H1 (cell line): ENCODE results near the gene ADAM22. TPM values are rescaled to one million over a fixed set of nuclear protein-coding genes. Genes with fewer than 3 reads are reported as not detected.
A peak's percentile ranks its signal among the peaks of the same experiment; 100 is the strongest.

Experiments used
- CTCF ChIA-PET: fragments of 300-600 bp; sonication (Branson Sonifier 250); formaldehyde crosslinking; loops from one replicate; lab custom pipeline; 2021; ENCODE audit not compliant: partially characterized antibody; lab: Charles Lee
- POLR2A ChIA-PET: fragments of 300-600 bp; sonication (Branson Sonifier 250); formaldehyde crosslinking; loops from one replicate; lab custom pipeline; 2021; ENCODE audit warnings: inconsistent platforms; ENCODE audit not compliant: partially characterized antibody; lab: Charles Lee
- DNase-seq, 2 experiments: peaks; one replicate each; pipeline versions ENCODE4 v3.0.0 to v3.0.0-alpha.2; 2010 to 2022; ENCODE audit warnings: low spot score in 2 of 2, low read depth in 1 of 2, mixed read lengths in 1 of 2
- FAIRE-seq: peaks from 2 replicates; lab custom pipeline; 2011; peaks lifted over from hg19 to GRCh38; lab: Jason Lieb, UNC
- H2AFZ ChIP-seq: 2 replicates; pipeline ENCODE4 v1.8.1; 2012; ENCODE audit warnings: low read length, inconsistent platforms
- H2AK5ac ChIP-seq: 2 replicates; pipeline ENCODE4 v1.6.1; 2013; ENCODE audit warnings: low read depth, low read length
- H2BK120ac ChIP-seq: replicated peaks from 2 replicates; pipeline ENCODE3; 2013; ENCODE audit warnings: low read depth, low read length, inconsistent platforms
- H2BK12ac ChIP-seq: 2 replicates; pipeline ENCODE4 v1.6.1; 2013; ENCODE audit warnings: low read depth, low read length
- H2BK15ac ChIP-seq: 2 replicates; pipeline ENCODE4 v1.6.1; 2013; ENCODE audit warnings: low read length
- H2BK20ac ChIP-seq: 2 replicates; pipeline ENCODE4 v1.6.1; 2013; ENCODE audit warnings: low read length
- H2BK5ac ChIP-seq: 2 replicates; pipeline ENCODE4 v1.6.1; 2013; ENCODE audit warnings: low read depth, low read length
- H3K14ac ChIP-seq: 2 replicates; pipeline ENCODE4 v1.6.1; 2013; ENCODE audit warnings: inconsistent platforms; ENCODE audit not compliant: insufficient read length
- H3K18ac ChIP-seq: 2 replicates; pipeline ENCODE4 v1.6.1; 2013; ENCODE audit warnings: low read length; ENCODE audit errors: extremely low read depth
- H3K23ac ChIP-seq: 2 replicates; pipeline ENCODE4 v1.6.1; 2013; ENCODE audit warnings: inconsistent platforms; ENCODE audit not compliant: insufficient read length
- H3K23me2 ChIP-seq: 2 replicates; pipeline ENCODE4 v1.6.1; 2013; ENCODE audit warnings: low read depth, low read length
- H3K27ac ChIP-seq: 2 replicates; pipeline ENCODE4 v1.6.1; 2011; ENCODE audit warnings: low read depth, low read length, inconsistent platforms
- H3K27me3 ChIP-seq, 4 experiments: replicated peaks in 1 of 4; 1 replicate in 1 of 4; 2 replicates in 3 of 4; pipeline versions ENCODE4 v1.6.1 to v1.8.1; 2011 to 2013; ENCODE audit warnings: low read length in 3 of 4, mild to moderate bottlenecking in 3 of 4, inconsistent platforms in 2 of 4, mixed read lengths in 2 of 4, moderate library complexity in 1 of 4; ENCODE audit not compliant: control insufficient read depth in 3 of 4, insufficient read depth in 3 of 4; ENCODE audit errors: extremely low read depth in 1 of 4
- H3K36me3 ChIP-seq, 4 experiments: 2 replicates each; pipeline versions ENCODE4 v1.6.1 to v1.8.1; 2011 to 2013; ENCODE audit warnings: mild to moderate bottlenecking in 4 of 4, low read length in 3 of 4, moderate library complexity in 2 of 4, control low read depth in 1 of 4, inconsistent platforms in 1 of 4; ENCODE audit not compliant: insufficient read depth in 4 of 4, control insufficient read depth in 2 of 4
- H3K4ac ChIP-seq: replicated peaks from 2 replicates; pipeline ENCODE3; 2013; ENCODE audit warnings: low read length, low read depth, mixed read lengths, inconsistent platforms; ENCODE audit not compliant: insufficient read length
- H3K4me1 ChIP-seq, 4 experiments: replicated peaks in 1 of 4; 1 replicate in 1 of 4; 2 replicates in 3 of 4; pipeline versions ENCODE4 v1.6.1 to v1.8.1; 2011 to 2013; ENCODE audit warnings: low read length in 3 of 4, inconsistent platforms in 2 of 4, mixed read lengths in 1 of 4; ENCODE audit not compliant: insufficient read depth in 4 of 4, control insufficient read depth in 3 of 4
- H3K4me2 ChIP-seq, 2 experiments: 2 replicates each; pipeline versions ENCODE4 v1.6.1 to v1.8.1; 2011 to 2013; ENCODE audit warnings: low read depth in 2 of 2, low read length in 2 of 2, control low read depth in 1 of 2, inconsistent platforms in 1 of 2, mild to moderate bottlenecking in 1 of 2; ENCODE audit not compliant: insufficient read depth in 1 of 2
- H3K4me3 ChIP-seq, 4 experiments: fragments of 200-600, 300-600 bp in 1 of 4; sonication (generic), shearing (Covaris generic), sonication (Bioruptor Twin) in 1 of 4; 2 replicates each; pipeline versions ENCODE4 v1.5.1 to v1.8.1; 2011 to 2016; ENCODE audit warnings: low read length in 4 of 4, low read depth in 3 of 4, control low read depth in 2 of 4, inconsistent platforms in 2 of 4, mild to moderate bottlenecking in 2 of 4, mixed read lengths in 1 of 4, moderate library complexity in 1 of 4; ENCODE audit not compliant: insufficient read depth in 2 of 4; ENCODE audit errors: extremely low read depth in 1 of 4
- H3K56ac ChIP-seq: replicated peaks from 2 replicates; pipeline ENCODE3; 2013; ENCODE audit warnings: low read depth, mild to moderate bottlenecking, mixed read lengths, low read length, inconsistent platforms; ENCODE audit not compliant: insufficient read length
- H3K79me1 ChIP-seq: 2 replicates; pipeline ENCODE4 v1.6.1; 2013; ENCODE audit warnings: low read depth, low read length, control low read depth
- H3K79me2 ChIP-seq, 2 experiments: 2 replicates each; pipeline versions ENCODE4 v1.6.1 to v1.8.1; 2012 to 2013; ENCODE audit warnings: low read length in 2 of 2, mild to moderate bottlenecking in 2 of 2, inconsistent platforms in 1 of 2; ENCODE audit not compliant: insufficient read depth in 2 of 2, control insufficient read depth in 1 of 2
- H3K9ac ChIP-seq, 4 experiments: replicated peaks in 1 of 4; 1 replicate in 1 of 4; 2 replicates in 3 of 4; pipeline versions ENCODE4 v1.6.1 to v1.8.1; 2011 to 2013; ENCODE audit warnings: low read depth in 3 of 4, low read length in 3 of 4, control low read depth in 2 of 4, mild to moderate bottlenecking in 2 of 4, moderate library complexity in 2 of 4, inconsistent platforms in 1 of 4; ENCODE audit errors: extremely low read depth in 1 of 4
- H3K9me3 ChIP-seq, 2 experiments: 2 replicates each; pipeline versions ENCODE4 v1.6.1 to v1.8.1; 2012 to 2013; ENCODE audit warnings: mild to moderate bottlenecking in 2 of 2, moderate library complexity in 2 of 2, control low read depth in 1 of 2, inconsistent platforms in 1 of 2, low read depth in 1 of 2, low read length in 1 of 2, mixed read lengths in 1 of 2; ENCODE audit not compliant: insufficient read depth in 2 of 2
- H4K20me1 ChIP-seq, 2 experiments: replicated peaks in 1 of 2; 2 replicates each; pipeline versions ENCODE3 to v1.8.1; 2011 to 2013; ENCODE audit warnings: inconsistent platforms in 2 of 2, low read length in 2 of 2, mild to moderate bottlenecking in 1 of 2; ENCODE audit not compliant: insufficient read depth in 2 of 2, control insufficient read depth in 1 of 2
- H4K5ac ChIP-seq: 2 replicates; pipeline ENCODE4 v1.6.1; 2013; ENCODE audit warnings: low read length, low read depth, mixed read lengths, inconsistent platforms; ENCODE audit not compliant: insufficient read length
- H4K8ac ChIP-seq: 2 replicates; pipeline ENCODE4 v1.8.0; 2013; ENCODE audit warnings: mild to moderate bottlenecking, moderate library complexity, low read length, inconsistent platforms; ENCODE audit not compliant: insufficient read depth; ENCODE audit errors: extremely low read depth
- H4K91ac ChIP-seq: replicated peaks from 2 replicates; pipeline ENCODE3; 2013; ENCODE audit warnings: low read length, mixed read lengths, inconsistent platforms; ENCODE audit not compliant: insufficient read length
- ATF2 ChIP-seq: IDR thresholded peaks from 2 replicates; pipeline ENCODE4 v1.6.1; 2012; ENCODE audit warnings: low read length, inconsistent platforms
- BRCA1 ChIP-seq: IDR thresholded peaks from 2 replicates; pipeline ENCODE4 v1.6.1; 2012; ENCODE audit warnings: low read depth, low read length, improper control_type of control experiment
- CBX5 ChIP-seq: fragments of 300-800, 300-1000 bp; sonication (generic); IDR thresholded peaks from 2 replicates; pipeline ENCODE4 v1.7.1; 2016; ENCODE audit warnings: antibody characterized with exemption, low read length, low read depth
- EGR1 ChIP-seq: IDR thresholded peaks from 2 replicates; pipeline ENCODE4 v1.6.1; 2011; ENCODE audit warnings: low read depth, low read length, borderline replicate concordance
- EZH2 ChIP-seq: fragments of 200-600 bp; sonication (generic); IDR thresholded peaks from 2 replicates; pipeline ENCODE4 v1.7.1; 2012; ENCODE audit warnings: low read depth, mild to moderate bottlenecking, moderate library complexity, low read length, inconsistent platforms; ENCODE audit not compliant: severe bottlenecking
- FOSL1 ChIP-seq: IDR thresholded peaks from 2 replicates; pipeline ENCODE4 v1.6.1; 2011; ENCODE audit warnings: mild to moderate bottlenecking, low read depth, low read length, moderate library complexity; ENCODE audit not compliant: insufficient read depth
- JUND ChIP-seq: IDR thresholded peaks from 2 replicates; pipeline ENCODE4 v1.6.1; 2011; ENCODE audit warnings: mild to moderate bottlenecking, improper control_type of control experiment, low read length
- NANOG ChIP-seq: IDR thresholded peaks from 2 replicates; pipeline ENCODE4 v1.6.1; 2011; ENCODE audit warnings: low read length, low read depth, mild to moderate bottlenecking, inconsistent platforms; ENCODE audit not compliant: insufficient read depth, poor library complexity, severe bottlenecking
- PHF8 ChIP-seq: fragments of 200-600 bp; sonication (generic); conservative IDR thresholded peaks from 2 replicates; pipeline ENCODE4 v1.7.1; 2012; ENCODE audit warnings: low read depth, mild to moderate bottlenecking, inconsistent platforms, low read length, moderate library complexity
- POLR2A ChIP-seq, 2 experiments: IDR thresholded peaks; 1 replicate in 1 of 2; 2 replicates in 1 of 2; pipeline ENCODE4 v1.6.1; 2011; ENCODE audit warnings: low read depth in 2 of 2, low read length in 2 of 2, mild to moderate bottlenecking in 2 of 2; ENCODE audit errors: control extremely low read depth in 1 of 2
- SRF ChIP-seq: IDR thresholded peaks from 2 replicates; pipeline ENCODE4 v1.6.1; 2011; ENCODE audit warnings: mild to moderate bottlenecking, low read depth, low read length, moderate library complexity
- ZNF274 ChIP-seq: IDR thresholded peaks from 2 replicates; pipeline ENCODE4 v1.7.0; 2012; ENCODE audit warnings: low read length, borderline replicate concordance; ENCODE audit errors: extremely low read depth
- WGBS, 2 experiments: shearing (Covaris generic) in 1 of 2; methylation state at CpG; one replicate each; pipeline versions ENCODE4 v1.1.6 to v1.1.7; 2013 to 2015; ENCODE audit warnings: low lambda C conversion rate in 2 of 2, mixed read lengths in 2 of 2, inconsistent platforms in 1 of 2, low coverage in 1 of 2, missing lambda C conversion rate in 1 of 2; ENCODE audit not compliant: insufficient replicate concordance in 2 of 2, insufficient coverage in 1 of 2, insufficient read length in 1 of 2; ENCODE audit errors: extremely low coverage in 1 of 2, missing lambda C conversion rate in 1 of 2; 5-methylcytosine and 5-hydroxymethylcytosine counted together
- polyA plus RNA-seq, 7 experiments: library from polyadenylated mRNA; depleted of rRNA in 3 of 7; stranded (reverse) in 5 of 7; unstranded in 2 of 7; fragments of >200 nt in 5 of 7; fragments of 200-250 nt in 2 of 7; gene quantifications; 1 replicate in 5 of 7; 2 replicates in 1 of 7; 4 replicates in 1 of 7; pipeline versions ENCODE4 v1.2.1 to v1.2.3, GENCODE V29; 2011 to 2013; ENCODE audit warnings: missing spikeins in 2 of 7, mixed read lengths in 2 of 7
- total RNA-seq: library from RNA; stranded (reverse); fragmentation: NEBNext Ultra II Directional; extraction: Animal tissue kit (Norgen Biotek cat#: 25700); gene quantifications from 2 replicates; pipeline ENCODE4 v1.2.1, GENCODE V29; 2021

The ADAM22 gene
- total and polyA plus RNA-seq, 2 of the 8 experiments (the other 6 are each of a cell fraction or from before 2014, with no cell fraction given), result 4.6 to 21.4 TPM

- H2AFZ ChIP-seq, result no peak overlapping the region
- no peak overlapping the region for H3K4me2 ChIP-seq
- 75% methylated on average over 2 of the region's 2 CpGs; no CpG with 5 or more reads in 1 of the 2 experiments for WGBS, 2 experiments
- H2BK15ac ChIP-seq, result no peak overlapping the region
- H3K9me3 ChIP-seq, result no peaks in the 10 kb centered on the region
- H2BK12ac ChIP-seq, result no peak overlapping the region
- no peaks in the 10 kb centered on the region for H3K79me2 ChIP-seq
- H3K23me2 ChIP-seq, result no peaks in the 10 kb centered on the region
- H3K4me1 ChIP-seq, result no peaks in the 10 kb centered on the region
- no peak overlapping the region for H2AK5ac ChIP-seq
- no peak overlapping the region for H3K14ac ChIP-seq
- H3K18ac ChIP-seq, result no peak overlapping the region
- H3K79me1 ChIP-seq, result no peaks in the 10 kb centered on the region
- H3K23ac ChIP-seq, result no peak overlapping the region
- no peaks in the 10 kb centered on the region for H3K27me3 ChIP-seq
- H2BK20ac ChIP-seq, result no peak overlapping the region
- no peak overlapping the region for H4K91ac ChIP-seq
- no peak overlapping the region for H3K27ac ChIP-seq
- H4K8ac ChIP-seq, result no peak overlapping the region
- no peak overlapping the region for H3K4ac ChIP-seq
- H2BK5ac ChIP-seq, result no peak overlapping the region
- H4K5ac ChIP-seq, result no peak overlapping the region
- H3K36me3 ChIP-seq, result no peaks in the 10 kb centered on the region; a peak in 1 of 8 replicates
- H2BK120ac ChIP-seq, result no peak overlapping the region
- no peak for DNase-seq
- 0 out of 7 replicates have a peak overlapping the region, but pooled peaks of 1 of the 4 experiments have one; percentile 11 for H3K9ac ChIP-seq
- H3K4me3 ChIP-seq, result no peak overlapping the region
- no peaks in the 10 kb centered on the region for H4K20me1 ChIP-seq
- FAIRE-seq, result no peak
- POLR2A ChIA-PET, result no interaction called here
- CTCF ChIA-PET, result interaction anchor here (1.1 to 1.4 kb wide), 2 partner anchors 15 to 18 kb away, joined by 3 read pairs; no protein-coding TSS in a partner anchor
- no peak overlapping the region for H3K56ac ChIP-seq
- no peak for TF ChIP-seq JUND
- TF ChIP-seq BRCA1, result no peak
- TF ChIP-seq EGR1, result no peak
- TF ChIP-seq EZH2, result no peak
- no peak for TF ChIP-seq FOSL1
- no peak for TF ChIP-seq ZNF274
- TF ChIP-seq CBX5, result no peak
- TF ChIP-seq PHF8, result no peak
- TF ChIP-seq ATF2, result no peak
- TF ChIP-seq SRF, result no peak
- no peak for TF ChIP-seq POLR2A (IDR thresholded peaks at IDR 0.05; ENCODE audit: control extremely low read depth in 1 of 2, low read depth in 2 of 2, low read length in 2 of 2)
- TF ChIP-seq NANOG, result no peak
Measured at GRCh38 chr7:88167223-88167622, 233.2 kb downstream of the ADAM22 start.
